Activated T-helper 17 cell treated with anti-CD3 and anti-CD28 coated beads, Interleukin-2, amount 50 U/mL, for 72 hours (primary cell): Measurements from ENCODE around the gene PRSS8. TPM values are rescaled to one million over a fixed set of nuclear protein-coding genes. Genes with fewer than 3 reads are reported as not detected.

Source experiments
- ATAC-seq: fragments of 150-1000 bp; cut with Tn5 transposase; replicated peaks from 2 replicates; pipeline ENCODE4 v1.10.0; 2021; ENCODE audit warnings: mild to moderate bottlenecking, moderate library complexity
- H3K27ac Mint-ChIP-seq: one replicate; pipeline ENCODE4 v1.8.0; 2022; ENCODE audit warnings: mixed read lengths
- H3K27me3 Mint-ChIP-seq: one replicate; pipeline ENCODE4 v1.8.0; 2022; ENCODE audit warnings: mixed read lengths
- H3K36me3 Mint-ChIP-seq: one replicate; pipeline ENCODE4 v1.8.0; 2022; ENCODE audit warnings: low read depth, mild to moderate bottlenecking, mixed read lengths
- H3K4me1 Mint-ChIP-seq: one replicate; pipeline ENCODE4 v1.8.0; 2022; ENCODE audit warnings: mixed read lengths
- H3K4me3 Mint-ChIP-seq: one replicate; pipeline ENCODE4 v1.8.0; 2022; ENCODE audit warnings: mild to moderate bottlenecking, mixed read lengths
- H3K9me3 Mint-ChIP-seq: one replicate; pipeline ENCODE4 v1.8.0; 2022; ENCODE audit warnings: mixed read lengths
- total RNA-seq, 2 donors: library from RNA; stranded (reverse); gene quantifications; one replicate each; pipeline ENCODE4 v1.2.3, GENCODE V29; 2022

PRSS8 gene
- total RNA-seq, 2 donors from 2014 or later: not detected

GRCh38 chr16:31089199-31089598, 46.3 kb downstream of the PRSS8 start:
- no peak for ATAC-seq
- Mint-ChIP-seq H3K27me3 (no peaks in the 10 kb centered on the region), H3K4me1 (peaks cover 3% of the 10 kb centered on the region), H3K9me3 (no peaks in the 10 kb centered on the region), H3K36me3 (peaks cover 50% of the 10 kb centered on the region), H3K4me3 (no peak overlapping the region), H3K27ac (no peak overlapping the region)

- no peak for ATAC-seq
- H3K4me3 Mint-ChIP-seq: no peak within 1 kb of the TSS
- no peaks in the 10 kb centered on the region for H3K9me3 Mint-ChIP-seq
- H3K27me3 Mint-ChIP-seq: no peaks in the 10 kb centered on the region
- peak within 1 kb of the TSS; percentile 20 for H3K27ac Mint-ChIP-seq
- no peaks in the 10 kb centered on the region for H3K4me1 Mint-ChIP-seq
- peaks cover 45% of the 10 kb centered on the region for H3K36me3 Mint-ChIP-seq
Observed at GRCh38 chr16:31088459-31089183, 46.9 kb downstream of the PRSS8 start, which contains the start of gene PRSS53. TSS of gene PRSS53 (minus strand) at chr16:31088943. CDS start at chr16:31088809, 134 bp downstream.

GRCh38 chr16:31087971-31088370, 47.6 kb downstream of the PRSS8 start:
- H3K4me3 Mint-ChIP-seq: no peak overlapping the region
- H3K36me3 Mint-ChIP-seq: peaks cover 46% of the 10 kb centered on the region
- H3K27me3 Mint-ChIP-seq: no peaks in the 10 kb centered on the region
- H3K27ac Mint-ChIP-seq: peak overlapping the region; percentile 20
- H3K4me1 Mint-ChIP-seq: no peaks in the 10 kb centered on the region
- ATAC-seq: no peak
- H3K9me3 Mint-ChIP-seq: no peaks in the 10 kb centered on the region

GRCh38 chr16:31087481-31087880, 48.0 kb downstream of the PRSS8 start:
- Mint-ChIP-seq H3K4me1 (no peaks in the 10 kb centered on the region), H3K4me3 (no peak overlapping the region), H3K27me3 (no peaks in the 10 kb centered on the region), H3K36me3 (peaks cover 43% of the 10 kb centered on the region), H3K27ac (no peak overlapping the region), H3K9me3 (no peaks in the 10 kb centered on the region)
- ATAC-seq: no peak

- Mint-ChIP-seq H3K4me3 (no peak overlapping the region), H3K36me3 (peaks cover 40% of the 10 kb centered on the region), H3K4me1 (no peaks in the 10 kb centered on the region), H3K9me3 (no peaks in the 10 kb centered on the region), H3K27me3 (no peaks in the 10 kb centered on the region), H3K27ac (no peak overlapping the region)
- ATAC-seq: no peak
Observed at GRCh38 chr16:31086629-31086906, 49.0 kb downstream of the PRSS8 start.

- ATAC-seq: peak; percentile 6
- peaks cover 37% of the 10 kb centered on the region for H3K36me3 Mint-ChIP-seq
- H3K27me3 Mint-ChIP-seq: no peaks in the 10 kb centered on the region
- no peaks in the 10 kb centered on the region for H3K9me3 Mint-ChIP-seq
- H3K27ac Mint-ChIP-seq: peak overlapping the region; percentile 48
- no peaks in the 10 kb centered on the region for H3K4me1 Mint-ChIP-seq
- H3K4me3 Mint-ChIP-seq: no peak overlapping the region
Observed at GRCh38 chr16:31085873-31086628, 49.5 kb downstream of the PRSS8 start.

GRCh38 chr16:31085411-31085810, 50.1 kb downstream of the PRSS8 start:
- Mint-ChIP-seq H3K27me3 (no peaks in the 10 kb centered on the region), H3K9me3 (no peaks in the 10 kb centered on the region)

GRCh38 chr16:31084584-31085302, 50.8 kb downstream of the PRSS8 start:
- Mint-ChIP-seq H3K27ac (no peak overlapping the region), H3K36me3 (peaks cover 39% of the 10 kb centered on the region), H3K27me3 (no peaks in the 10 kb centered on the region), H3K4me1 (no peaks in the 10 kb centered on the region), H3K9me3 (no peaks in the 10 kb centered on the region), H3K4me3 (no peak overlapping the region)
- peak; percentile 6 for ATAC-seq

More at GRCh38 chr16:31085411-31085810, 50.1 kb downstream of the PRSS8 start:
- Mint-ChIP-seq H3K4me3 (no peak overlapping the region), H3K4me1 (no peaks in the 10 kb centered on the region), H3K36me3 (peaks cover 37% of the 10 kb centered on the region), H3K27ac (peak overlapping the region; percentile 48)
- ATAC-seq: no peak

GRCh38 chr16:31083981-31084380, 51.5 kb downstream of the PRSS8 start:
- no peak overlapping the region for H3K27ac Mint-ChIP-seq
- H3K4me3 Mint-ChIP-seq: no peak overlapping the region
- no peaks in the 10 kb centered on the region for H3K27me3 Mint-ChIP-seq
- ATAC-seq: no peak
- H3K9me3 Mint-ChIP-seq: no peaks in the 10 kb centered on the region
- peaks cover 39% of the 10 kb centered on the region for H3K36me3 Mint-ChIP-seq
- H3K4me1 Mint-ChIP-seq: no peaks in the 10 kb centered on the region

- H3K27ac Mint-ChIP-seq: no peak overlapping the region
- ATAC-seq: no peak
- H3K36me3 Mint-ChIP-seq: peaks cover 41% of the 10 kb centered on the region
- H3K4me1 Mint-ChIP-seq: no peaks in the 10 kb centered on the region
- H3K9me3 Mint-ChIP-seq: no peaks in the 10 kb centered on the region
- no peak overlapping the region for H3K4me3 Mint-ChIP-seq
- no peaks in the 10 kb centered on the region for H3K27me3 Mint-ChIP-seq
Observed at GRCh38 chr16:31083556-31083955, 52.0 kb downstream of the PRSS8 start.

GRCh38 chr16:31083081-31083480, 52.4 kb downstream of the PRSS8 start:
- H3K27ac Mint-ChIP-seq: no peak overlapping the region
- no peak overlapping the region for H3K4me3 Mint-ChIP-seq
- no peaks in the 10 kb centered on the region for H3K9me3 Mint-ChIP-seq
- no peaks in the 10 kb centered on the region for H3K4me1 Mint-ChIP-seq
- peaks cover 46% of the 10 kb centered on the region for H3K36me3 Mint-ChIP-seq
- H3K27me3 Mint-ChIP-seq: no peaks in the 10 kb centered on the region
- no peak for ATAC-seq

GRCh38 chr16:31082368-31083045, 53.0 kb downstream of the PRSS8 start:
- Mint-ChIP-seq H3K27ac (peak overlapping the region; percentile 56), H3K36me3 (peaks cover 52% of the 10 kb centered on the region), H3K9me3 (no peaks in the 10 kb centered on the region), H3K27me3 (no peaks in the 10 kb centered on the region), H3K4me1 (no peaks in the 10 kb centered on the region), H3K4me3 (no peak overlapping the region)
- no peak for ATAC-seq
